ENCODE measurements around the gene INSIG1.

Gene INSIG1

DNA sequence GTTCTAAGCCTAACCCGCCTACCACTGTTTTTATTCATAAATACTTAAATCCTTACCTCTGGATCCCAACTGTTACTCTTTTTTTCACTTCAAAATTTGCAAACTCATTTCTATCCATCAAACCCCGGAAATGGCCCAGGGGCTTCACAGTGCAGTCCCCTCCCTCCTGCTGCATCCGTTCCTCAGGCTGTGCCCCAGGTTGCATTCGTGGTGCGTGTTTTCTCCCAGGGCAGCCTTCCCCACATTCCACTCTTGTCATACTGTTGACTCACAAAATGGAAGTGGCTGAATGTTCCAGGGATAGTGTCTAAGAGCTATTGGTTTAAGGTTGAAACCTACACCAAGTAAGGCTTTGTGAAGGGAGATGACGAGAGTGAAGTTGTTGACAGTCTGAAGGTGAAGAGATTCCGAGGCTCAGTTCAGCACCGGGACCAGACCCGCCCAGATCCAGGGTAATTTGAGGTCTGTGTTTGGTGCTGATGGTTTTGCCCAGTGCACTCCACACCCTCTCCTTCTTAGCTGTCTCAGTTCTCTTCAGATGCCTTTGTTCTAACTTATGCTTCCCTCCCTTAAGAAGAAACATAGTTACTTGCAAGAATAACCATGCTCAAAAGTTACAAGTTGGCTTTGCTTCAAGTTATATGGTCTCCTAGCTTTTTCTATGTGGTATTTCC, 7.7 kb downstream of the INSIG1 start:
- no peak for DNase-seq

GRCh38 chr7:155306673-155307470, 9.2 kb downstream of the INSIG1 start:
- DNase-seq = no peak

GRCh38 chr7:155308330-155309020, 10.8 kb downstream of the INSIG1 start:
- DNase-seq = no peak

GRCh38 chr7:155309021-155309338, 11.3 kb downstream of the INSIG1 start:
- DNase-seq = no peak

DNA sequence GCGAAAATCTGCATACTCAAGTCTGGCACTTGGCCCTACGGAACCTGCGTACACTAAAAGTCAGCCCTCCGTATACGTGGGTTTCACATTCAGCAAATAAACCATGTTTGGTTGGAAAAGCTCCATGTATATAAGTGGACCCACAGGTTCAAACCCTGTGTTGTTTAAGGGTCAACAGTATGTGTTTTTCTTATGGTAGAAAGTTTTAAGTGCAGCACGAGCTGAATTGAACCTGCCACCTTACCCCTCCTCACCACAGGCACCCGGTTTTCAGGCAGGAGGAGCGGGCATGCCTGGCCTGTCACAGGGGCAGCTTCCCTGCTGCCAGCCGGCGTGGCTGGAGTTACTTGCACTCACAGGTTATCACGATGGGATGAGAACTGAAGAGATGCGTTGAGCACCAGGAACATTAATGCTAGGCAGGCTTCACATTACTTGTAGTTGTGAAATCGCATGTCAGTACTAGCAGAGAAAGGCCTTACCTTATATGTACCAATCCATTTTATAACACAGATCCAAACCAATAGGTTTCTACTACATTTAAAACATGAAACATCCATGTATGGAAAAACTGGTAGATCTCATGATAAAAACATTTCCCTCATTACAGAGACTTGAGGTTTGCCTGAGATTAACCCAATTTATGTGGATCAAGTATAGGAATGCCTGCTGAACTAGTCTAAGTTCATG, 12.9 kb downstream of the INSIG1 start:
- DNase-seq = no peak

GRCh38 chr7:155311826-155312537, 14.3 kb downstream of the INSIG1 start:
- no peak for DNase-seq

DNA sequence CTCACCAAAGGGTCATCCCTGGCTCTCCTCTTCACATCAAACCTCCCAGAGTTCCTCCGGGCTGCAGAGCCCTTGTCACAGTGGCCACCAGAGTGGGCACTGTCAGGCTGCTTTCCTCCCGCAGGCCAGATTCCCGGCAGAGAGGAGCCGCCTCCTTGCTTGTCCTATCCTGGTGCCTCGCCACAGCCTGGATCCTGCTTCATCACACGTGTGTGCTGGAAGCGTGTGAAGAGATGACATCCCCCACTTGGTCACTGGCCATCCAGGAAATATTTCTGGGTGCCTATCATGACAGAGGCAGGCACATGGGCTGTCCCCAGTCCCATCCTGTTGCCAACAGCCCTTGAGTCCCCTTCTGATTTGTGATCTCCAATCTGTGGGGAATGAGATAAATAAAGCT, 15.0 kb downstream of the INSIG1 start:
- DNase-seq = no peak

GRCh38 chr7:155313096-155313495, 15.4 kb downstream of the INSIG1 start:
- DNase-seq = no peak

- no peak for DNase-seq
These were observed 18.3 kb downstream of the INSIG1 start for GRCh38 chr7:155315977-155316376.

- no peak for DNase-seq
These were observed 18.9 kb downstream of the INSIG1 start for GRCh38 chr7:155316427-155317113.

DNA sequence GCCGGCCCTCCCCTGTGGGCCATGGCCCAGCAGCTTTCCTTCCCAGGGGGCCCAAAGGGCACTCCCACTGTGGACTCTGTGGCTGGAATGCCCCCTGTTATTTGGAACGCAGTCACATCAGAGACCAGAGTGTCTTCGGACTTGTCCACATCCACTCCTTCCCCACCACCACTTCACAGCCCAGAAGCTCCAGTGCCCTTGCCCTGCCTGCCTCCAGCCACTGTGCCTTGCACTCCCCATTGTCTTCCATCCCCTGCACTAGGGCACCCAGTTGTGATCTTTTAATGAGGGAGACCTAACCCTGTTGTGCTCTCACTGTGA, 19.4 kb downstream of the INSIG1 start:
- DNase-seq = no peak

- no peak for DNase-seq
These were observed 20.6 kb downstream of the INSIG1 start for GRCh38 chr7:155318245-155318644.

DNA sequence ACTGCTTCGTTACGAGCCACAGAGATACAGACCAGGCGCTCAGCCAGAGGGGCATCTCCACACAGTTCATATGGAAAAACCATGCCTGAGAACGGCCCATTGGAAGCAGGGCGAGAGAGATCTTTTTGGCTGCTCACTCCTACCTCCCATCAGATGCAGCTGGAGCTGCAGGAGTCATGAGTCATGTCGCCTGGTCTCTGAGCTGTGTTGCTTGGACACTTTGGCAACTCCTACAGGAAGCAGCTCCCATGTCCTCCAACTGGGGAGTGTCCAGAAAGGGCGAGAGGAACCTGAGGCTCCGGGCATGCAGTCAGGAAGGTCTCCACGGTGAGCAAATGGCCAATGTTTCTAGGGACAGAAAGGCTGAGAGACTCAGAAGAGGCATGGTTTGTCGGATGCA, 24.9 kb downstream of the INSIG1 start:
- no peak for DNase-seq

GRCh38 chr7:155323001-155323638, 25.4 kb downstream of the INSIG1 start:
- no peak for DNase-seq

DNA sequence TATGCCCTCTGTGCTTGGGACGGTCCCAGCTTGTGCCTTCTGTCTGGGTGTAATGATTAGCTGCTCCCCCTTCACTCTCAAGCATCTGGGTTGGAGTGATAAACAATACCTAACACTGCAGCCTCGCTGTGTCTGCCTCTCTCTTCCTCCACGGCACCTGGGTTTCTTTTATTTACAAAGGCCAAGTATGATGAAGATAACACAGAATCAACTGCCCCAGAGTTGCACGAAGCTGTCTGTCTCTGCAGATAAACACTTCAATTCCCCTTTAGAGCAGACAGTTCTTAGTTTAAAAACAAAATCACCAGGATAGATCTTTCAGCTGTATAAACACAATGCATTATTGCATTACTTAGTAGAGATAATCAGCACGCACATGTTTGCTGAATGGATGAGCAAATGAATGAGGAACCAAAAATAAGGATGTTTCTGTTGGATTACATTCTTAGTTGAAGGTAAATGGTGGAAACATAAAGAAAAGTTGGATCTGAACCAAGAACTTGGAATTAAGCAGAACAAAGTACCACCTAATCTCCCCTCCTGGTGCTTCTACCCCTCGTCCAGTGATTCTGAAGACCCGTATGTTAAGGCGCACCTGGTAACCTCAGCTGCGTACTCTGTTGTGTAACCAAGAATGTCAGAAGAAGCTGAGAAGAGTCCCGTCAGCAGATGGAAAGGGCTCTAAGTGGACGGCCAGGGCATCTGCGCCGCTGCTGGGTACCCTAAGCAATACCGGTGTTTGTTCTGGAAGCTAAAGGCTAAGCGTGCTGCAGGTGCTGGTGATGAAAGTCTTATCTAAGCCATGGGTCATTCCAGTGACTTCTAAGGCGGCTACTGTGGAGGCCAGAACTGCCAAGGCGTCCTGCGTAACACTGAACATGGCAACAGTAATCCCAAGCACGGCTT, 26.6 kb downstream of the INSIG1 start:
- peak; percentile 31 to 76 for DNase-seq

GRCh38 chr7:155324918-155325235, 27.2 kb downstream of the INSIG1 start:
- no peak for DNase-seq

DNA sequence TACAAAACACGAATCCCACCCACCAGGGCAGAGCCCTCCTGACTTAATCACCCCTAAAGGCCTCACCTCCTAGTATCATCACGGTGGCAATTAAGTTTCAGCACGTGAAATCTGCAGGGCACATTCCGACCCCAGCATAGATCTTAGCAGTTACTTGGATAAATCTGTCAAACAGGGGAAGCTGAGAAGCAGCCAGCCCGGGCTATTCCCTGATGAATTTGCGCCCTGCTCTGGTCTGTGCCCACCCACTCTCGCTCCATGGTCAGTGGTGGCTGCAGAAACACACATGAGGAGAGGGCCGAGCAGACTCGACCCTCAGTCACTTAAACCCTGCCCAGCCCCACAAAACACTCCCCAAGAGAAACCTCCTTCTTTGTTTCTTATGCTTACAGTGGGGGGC, 28.7 kb downstream of the INSIG1 start:
- no peak for DNase-seq

DNA sequence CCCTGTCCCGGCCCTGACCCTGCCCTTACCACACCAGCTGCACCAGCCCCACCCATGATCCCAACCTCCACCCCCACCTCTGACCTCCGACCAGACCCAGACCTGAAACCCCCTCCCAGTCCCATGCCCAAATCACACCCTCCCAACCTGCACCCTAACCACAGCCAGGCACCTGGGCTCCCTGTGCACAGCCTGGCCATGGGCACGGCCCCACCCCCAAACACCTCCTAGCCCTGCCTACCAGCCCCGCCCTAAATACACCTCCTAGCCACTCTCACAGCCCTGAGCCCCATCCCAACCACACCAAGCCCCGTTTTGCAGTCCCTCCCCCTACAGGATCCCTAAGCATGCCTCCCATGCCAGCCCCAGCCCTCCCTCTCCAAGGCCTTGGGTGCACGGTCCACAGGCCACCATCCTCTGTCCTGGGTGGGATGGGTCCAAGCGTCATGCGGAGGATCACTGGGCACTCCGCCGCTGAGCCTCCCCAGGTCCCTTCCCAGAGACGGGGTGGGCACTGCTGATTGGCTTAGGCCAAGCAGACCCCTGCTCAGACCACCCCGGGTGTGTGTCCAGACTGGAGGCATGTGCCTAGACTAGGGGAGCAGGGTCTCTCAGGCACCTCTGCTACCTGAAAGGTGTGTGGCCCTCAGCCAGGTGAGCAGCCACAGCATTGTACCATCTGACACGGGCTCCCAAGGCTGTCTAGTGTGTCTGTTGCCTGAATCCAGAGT, 30.1 kb downstream of the INSIG1 start:
- DNase-seq = no peak

GRCh38 chr7:155329225-155329624, 31.5 kb downstream of the INSIG1 start:
- no peak for DNase-seq

DNA sequence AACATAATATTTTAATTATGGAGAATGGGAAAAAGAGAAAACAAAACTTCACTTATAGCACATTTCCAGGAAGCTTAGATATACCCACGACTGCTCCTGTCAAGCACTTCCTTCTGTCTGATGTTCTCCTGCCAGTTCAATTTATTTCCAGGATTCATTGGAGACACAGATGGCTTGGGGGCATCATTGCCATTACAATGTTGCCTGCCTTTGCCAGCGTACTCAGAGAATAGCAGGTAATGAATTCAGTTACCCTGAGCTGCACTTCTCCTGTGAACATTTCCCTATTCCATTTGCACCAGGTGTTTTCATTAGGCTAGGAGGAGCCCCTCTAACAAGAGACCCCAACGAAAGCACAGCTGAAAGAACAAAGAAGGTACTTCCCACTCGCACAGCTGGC, 33.7 kb downstream of the INSIG1 start:
- no peak for DNase-seq

All from NCI-H524 (cell line).